Astrocyte (in vitro differentiated cells and primary cell): ENCODE data around the gene SYNGR1. TPM values are rescaled to one million over a fixed set of nuclear protein-coding genes. Genes with fewer than 3 reads are reported as not detected.

Experiments used
- DNase-seq: peaks from one replicate; pipeline ENCODE4 v3.0.0-alpha.2; 2010; ENCODE audit warnings: low read depth
- FAIRE-seq: peaks from 2 replicates; lab custom pipeline; 2011; peaks lifted over from hg19 to GRCh38; lab: Jason Lieb, UNC
- H2AFZ ChIP-seq: 2 replicates; pipeline ENCODE4 v1.6.0; 2012; ENCODE audit warnings: low read depth, low read length, inconsistent platforms
- H3K27ac ChIP-seq: 2 replicates; pipeline ENCODE4 v1.5.1; 2011; ENCODE audit warnings: low read depth, low read length, inconsistent platforms
- H3K27me3 ChIP-seq: 2 replicates; pipeline ENCODE4 v1.6.0; 2011; ENCODE audit warnings: low read length, inconsistent platforms; ENCODE audit not compliant: insufficient read depth
- H3K36me3 ChIP-seq: 2 replicates; pipeline ENCODE4 v1.5.1; 2011; ENCODE audit warnings: low read length, inconsistent platforms; ENCODE audit not compliant: insufficient read depth
- H3K4me1 ChIP-seq: 2 replicates; pipeline ENCODE4 v1.5.1; 2011; ENCODE audit warnings: low read length, inconsistent platforms; ENCODE audit not compliant: insufficient read depth
- H3K4me2 ChIP-seq: 2 replicates; pipeline ENCODE4 v1.6.0; 2012; ENCODE audit warnings: low read length, inconsistent platforms
- H3K4me3 ChIP-seq: 2 replicates; pipeline ENCODE4 v1.5.1; 2011; ENCODE audit warnings: low read depth, mild to moderate bottlenecking, low read length, inconsistent platforms; ENCODE audit not compliant: insufficient read depth
- H3K79me2 ChIP-seq: 2 replicates; pipeline ENCODE4 v1.6.0; 2012; ENCODE audit warnings: mild to moderate bottlenecking, low read length, inconsistent platforms; ENCODE audit not compliant: insufficient read depth
- H3K9ac ChIP-seq: 2 replicates; pipeline ENCODE4 v1.6.0; 2012; ENCODE audit warnings: mild to moderate bottlenecking, low read length, inconsistent platforms
- H3K9me3 ChIP-seq: 2 replicates; pipeline ENCODE4 v1.5.1; 2012; ENCODE audit warnings: low read depth, mild to moderate bottlenecking, low read length, inconsistent platforms; ENCODE audit not compliant: insufficient read depth
- H4K20me1 ChIP-seq: 2 replicates; pipeline ENCODE4 v1.6.0; 2012; ENCODE audit warnings: low read length, inconsistent platforms; ENCODE audit not compliant: insufficient read depth
- H3K27ac Mint-ChIP-seq: one replicate; pipeline ENCODE4 v1.8.0; 2021; ENCODE audit warnings: mild to moderate bottlenecking, mixed read lengths; ENCODE audit not compliant: unreplicated experiment
- H3K27me3 Mint-ChIP-seq: one replicate; pipeline ENCODE4 v1.8.0; 2021; ENCODE audit warnings: low read depth, mixed read lengths; ENCODE audit not compliant: unreplicated experiment
- H3K36me3 Mint-ChIP-seq: one replicate; pipeline ENCODE4 v1.8.0; 2021; ENCODE audit warnings: low read depth, mixed read lengths; ENCODE audit not compliant: unreplicated experiment
- H3K4me1 Mint-ChIP-seq: one replicate; pipeline ENCODE4 v1.8.0; 2021; ENCODE audit warnings: low read depth, mixed read lengths; ENCODE audit not compliant: unreplicated experiment
- H3K4me3 Mint-ChIP-seq: one replicate; pipeline ENCODE4 v1.8.0; 2021; ENCODE audit warnings: mild to moderate bottlenecking, moderate library complexity, mixed read lengths; ENCODE audit not compliant: unreplicated experiment
- H3K9me3 Mint-ChIP-seq: one replicate; pipeline ENCODE4 v1.8.0; 2021; ENCODE audit warnings: mild to moderate bottlenecking, mixed read lengths; ENCODE audit not compliant: unreplicated experiment
- EZH2 ChIP-seq: IDR thresholded peaks from 2 replicates; pipeline ENCODE4 v1.6.1; 2012; ENCODE audit warnings: mild to moderate bottlenecking, low read length, inconsistent platforms; ENCODE audit not compliant: insufficient read depth
- total RNA-seq: library from RNA; stranded (reverse); gene quantifications from 2 replicates; pipeline ENCODE4 v1.2.1, GENCODE V29; 2021
- TF ChIP-seq, protein P1 (sequence below): IDR thresholded peaks from 2 replicates; pipeline ENCODE4 v1.5.1; 2011; ENCODE audit warnings: low read depth, mild to moderate bottlenecking, inconsistent platforms, low read length, moderate library complexity; ENCODE audit not compliant: insufficient read depth

SYNGR1 gene
- total RNA-seq, 1 donor from 2014 or later: 12.0 TPM

DNA sequence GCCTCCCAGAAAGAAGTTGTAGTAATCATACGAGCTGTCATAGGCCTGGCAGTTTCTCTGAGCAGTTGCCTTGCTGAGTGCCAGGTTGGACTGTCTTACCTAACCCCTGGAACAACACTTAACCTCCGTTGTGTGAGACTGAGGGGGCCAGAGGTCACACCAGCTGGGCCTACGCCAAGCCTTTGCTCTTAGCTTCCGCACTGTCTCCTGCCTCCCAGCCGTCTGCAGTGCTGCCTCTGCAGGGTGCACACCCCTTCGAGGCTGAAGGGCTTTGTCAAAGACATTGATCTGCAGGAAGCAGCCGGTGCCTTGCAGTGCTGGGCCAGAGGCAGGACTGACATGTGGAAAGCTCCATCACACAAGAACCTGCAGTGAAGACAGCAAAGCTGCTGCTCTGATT is 66.5 kb downstream of the SYNGR1 start:
- peaks cover 30% of the 10 kb centered on the region for H3K36me3 Mint-ChIP-seq
- no peak overlapping the region for H3K4me3 ChIP-seq
- H3K4me1 ChIP-seq: no peaks in the 10 kb centered on the region
- H3K4me2 ChIP-seq: no peak overlapping the region
- H3K9me3 ChIP-seq: no peaks in the 10 kb centered on the region
- no peak overlapping the region for H3K9ac ChIP-seq
- no peak overlapping the region for H3K4me3 Mint-ChIP-seq
- no peak overlapping the region for H3K27ac Mint-ChIP-seq
- peaks cover 5% of the 10 kb centered on the region for H3K36me3 ChIP-seq
- no peak for FAIRE-seq
- H2AFZ ChIP-seq: no peak overlapping the region
- H3K27ac ChIP-seq: no peak overlapping the region
- H3K27me3 ChIP-seq: no peaks in the 10 kb centered on the region
- peaks cover 7% of the 10 kb centered on the region for H4K20me1 ChIP-seq
- no peaks in the 10 kb centered on the region for H3K9me3 Mint-ChIP-seq
- H3K4me1 Mint-ChIP-seq: no peaks in the 10 kb centered on the region
- H3K79me2 ChIP-seq: no peaks in the 10 kb centered on the region
- no peak for DNase-seq
- H3K27me3 Mint-ChIP-seq: no peaks in the 10 kb centered on the region
- no peak for TF ChIP-seq EZH2
- TF ChIP-seq, protein P1, sequence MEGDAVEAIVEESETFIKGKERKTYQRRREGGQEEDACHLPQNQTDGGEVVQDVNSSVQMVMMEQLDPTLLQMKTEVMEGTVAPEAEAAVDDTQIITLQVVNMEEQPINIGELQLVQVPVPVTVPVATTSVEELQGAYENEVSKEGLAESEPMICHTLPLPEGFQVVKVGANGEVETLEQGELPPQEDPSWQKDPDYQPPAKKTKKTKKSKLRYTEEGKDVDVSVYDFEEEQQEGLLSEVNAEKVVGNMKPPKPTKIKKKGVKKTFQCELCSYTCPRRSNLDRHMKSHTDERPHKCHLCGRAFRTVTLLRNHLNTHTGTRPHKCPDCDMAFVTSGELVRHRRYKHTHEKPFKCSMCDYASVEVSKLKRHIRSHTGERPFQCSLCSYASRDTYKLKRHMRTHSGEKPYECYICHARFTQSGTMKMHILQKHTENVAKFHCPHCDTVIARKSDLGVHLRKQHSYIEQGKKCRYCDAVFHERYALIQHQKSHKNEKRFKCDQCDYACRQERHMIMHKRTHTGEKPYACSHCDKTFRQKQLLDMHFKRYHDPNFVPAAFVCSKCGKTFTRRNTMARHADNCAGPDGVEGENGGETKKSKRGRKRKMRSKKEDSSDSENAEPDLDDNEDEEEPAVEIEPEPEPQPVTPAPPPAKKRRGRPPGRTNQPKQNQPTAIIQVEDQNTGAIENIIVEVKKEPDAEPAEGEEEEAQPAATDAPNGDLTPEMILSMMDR: no peak

DNA sequence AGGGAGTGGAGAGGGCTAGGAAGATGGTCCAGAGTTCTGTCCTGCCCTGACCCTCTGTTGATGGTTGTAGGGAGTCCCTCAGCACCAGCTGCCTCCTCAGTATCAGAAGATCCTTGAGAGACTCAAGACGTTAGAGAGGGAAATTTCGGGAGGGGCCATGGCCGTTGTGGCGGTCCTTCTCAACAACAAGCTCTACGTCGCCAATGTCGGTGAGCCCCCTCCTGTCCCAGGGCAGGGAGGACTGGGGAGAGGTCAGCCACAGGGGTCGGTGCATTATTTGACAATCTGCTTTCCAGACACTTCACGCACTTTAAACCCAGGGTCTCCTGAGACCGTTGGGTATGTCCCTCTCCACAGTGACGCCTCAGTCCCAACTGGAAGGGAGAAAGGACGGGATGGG is 67.8 kb downstream of the SYNGR1 start:
- Histone ChIP-seq H4K20me1 (peaks cover 7% of the 10 kb centered on the region), H3K27me3 (no peaks in the 10 kb centered on the region), H3K79me2 (no peaks in the 10 kb centered on the region), H3K9me3 (no peaks in the 10 kb centered on the region), H3K4me3 (no peak overlapping the region), H3K36me3 (peaks cover 8% of the 10 kb centered on the region), H2AFZ (no peak overlapping the region), H3K27ac (no peak overlapping the region), H3K4me2 (no peak overlapping the region), H3K4me1 (no peaks in the 10 kb centered on the region), H3K9ac (no peak overlapping the region)
- no peak for TF ChIP-seq EZH2
- TF ChIP-seq, protein P1: no peak
- Mint-ChIP-seq H3K36me3 (peaks cover 36% of the 10 kb centered on the region), H3K4me3 (no peak overlapping the region), H3K4me1 (no peaks in the 10 kb centered on the region), H3K9me3 (no peaks in the 10 kb centered on the region), H3K27me3 (no peaks in the 10 kb centered on the region), H3K27ac (no peak overlapping the region)
- FAIRE-seq (no peak), DNase-seq (no peak)

DNA sequence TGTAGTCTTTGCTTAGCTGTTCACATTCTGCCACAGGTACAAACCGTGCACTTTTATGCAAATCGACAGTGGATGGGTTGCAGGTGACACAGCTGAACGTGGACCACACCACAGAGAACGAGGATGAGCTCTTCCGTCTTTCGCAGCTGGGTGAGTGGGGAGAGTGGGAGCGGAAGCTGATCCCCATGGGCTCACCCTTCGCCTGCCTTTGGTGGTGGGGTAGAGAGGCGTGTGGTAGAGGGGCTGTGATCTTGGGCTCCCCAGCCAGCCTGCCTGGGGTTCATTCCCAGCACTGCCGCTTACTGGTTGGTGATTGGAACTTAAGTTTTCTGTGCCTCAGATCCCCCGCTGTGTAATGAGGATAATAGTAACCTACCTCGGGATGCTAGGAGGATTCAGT is 68.9 kb downstream of the SYNGR1 start:
- FAIRE-seq: no peak
- TF ChIP-seq EZH2: no peak
- TF ChIP-seq, protein P1: no peak
- Histone ChIP-seq H3K36me3 (peaks cover 8% of the 10 kb centered on the region), H3K27me3 (no peaks in the 10 kb centered on the region), H4K20me1 (peaks cover 6% of the 10 kb centered on the region), H3K9ac (no peak overlapping the region), H2AFZ (no peak overlapping the region), H3K4me3 (no peak overlapping the region), H3K79me2 (no peaks in the 10 kb centered on the region), H3K9me3 (no peaks in the 10 kb centered on the region), H3K27ac (no peak overlapping the region), H3K4me1 (no peaks in the 10 kb centered on the region), H3K4me2 (no peak overlapping the region)
- H3K4me1 Mint-ChIP-seq: no peaks in the 10 kb centered on the region
- H3K27me3 Mint-ChIP-seq: no peaks in the 10 kb centered on the region
- no peak overlapping the region for H3K27ac Mint-ChIP-seq
- peaks cover 36% of the 10 kb centered on the region for H3K36me3 Mint-ChIP-seq
- no peaks in the 10 kb centered on the region for H3K9me3 Mint-ChIP-seq
- DNase-seq: no peak
- H3K4me3 Mint-ChIP-seq: no peak overlapping the region
